GM18951 (cell line): ENCODE results near the gene DDX46.
"Not testable (repeated sequence)": the region's sequence is repeated elsewhere in the genome, so short reads cannot be mapped to it uniquely, and the experiment has no call there.

Experiments used
- POLR2A ChIP-seq: IDR thresholded peaks from 4 replicates; pipeline ENCODE4 v1.6.1; 2011; ENCODE audit warnings: mild to moderate bottlenecking; ENCODE audit not compliant: insufficient read length, insufficient read depth; ENCODE audit errors: extremely low read depth
- in situ Hi-C: fragments of 300-500 bp; cut with MboI; formaldehyde crosslinking; loops from one replicate; pipeline ENCODE4 v1.12.0; 2022; ENCODE audit warnings: low sequenced_read_pairs, mixed read lengths, inconsistent platforms; ENCODE audit not compliant: unreplicated experiment

The DDX46 gene

GRCh38 chr5:134840811-134841210 lies 82.2 kb downstream of the DDX46 start:
- no peak for TF ChIP-seq POLR2A
- in situ Hi-C loops, result no loop called here

DNA sequence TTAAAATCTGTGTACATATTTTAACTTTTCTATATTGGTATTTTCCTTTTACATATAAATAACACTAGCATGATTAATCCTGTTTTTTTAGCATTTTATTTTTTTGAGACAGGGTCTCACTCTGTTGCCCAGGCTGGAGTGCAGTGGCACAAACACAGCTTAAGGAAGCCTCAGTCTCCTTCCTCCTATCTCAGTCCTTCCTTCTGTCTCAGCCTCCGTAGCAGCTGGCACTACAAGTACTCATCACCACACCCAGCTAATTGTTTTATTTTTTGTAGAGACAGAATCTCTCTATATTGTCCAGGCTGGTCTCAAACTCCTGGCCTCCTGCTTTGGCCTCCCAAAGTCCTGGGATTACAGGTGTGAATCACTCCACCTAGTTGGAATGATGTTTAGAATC lies 85.7 kb downstream of the DDX46 start:
- in situ Hi-C loops, result no loop called here
- no peak for TF ChIP-seq POLR2A

DNA sequence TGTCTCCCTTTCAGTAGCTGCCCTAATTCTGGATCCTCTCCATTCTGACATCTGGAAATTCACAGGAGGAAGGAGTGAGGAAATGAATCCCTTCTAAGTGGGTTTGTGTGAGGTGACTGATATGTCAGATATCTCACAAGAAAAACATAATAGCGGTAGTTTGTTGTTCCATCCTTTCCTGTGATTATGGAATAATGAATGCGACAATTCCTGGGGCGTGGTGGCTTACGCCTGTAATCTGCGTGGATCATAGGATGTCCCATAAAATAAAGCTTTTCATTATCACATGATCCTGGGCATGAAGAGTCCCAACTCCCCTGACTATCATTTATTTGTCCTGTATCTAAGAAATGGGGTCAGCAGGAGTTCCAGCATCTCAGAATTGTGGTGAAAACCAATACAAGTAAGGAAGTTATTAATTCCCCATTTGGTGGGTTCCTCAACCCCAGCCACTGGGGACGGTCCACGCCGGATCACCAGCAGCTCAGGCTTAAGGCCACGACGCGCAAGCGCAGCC lies 86.8 kb downstream of the DDX46 start:
- in situ Hi-C loops, result no loop called here
- no peak for TF ChIP-seq POLR2A

GRCh38 chr5:134845852-134846640 lies 87.5 kb downstream of the DDX46 start, which contains the start of gene C5orf24:
C5orf24 (plus strand) TSS chr5:134845968; CDS start chr5:134854901, 8,933 bp downstream.
- in situ Hi-C loops, result no loop called here
- peak; percentile 99 for TF ChIP-seq POLR2A

DNA sequence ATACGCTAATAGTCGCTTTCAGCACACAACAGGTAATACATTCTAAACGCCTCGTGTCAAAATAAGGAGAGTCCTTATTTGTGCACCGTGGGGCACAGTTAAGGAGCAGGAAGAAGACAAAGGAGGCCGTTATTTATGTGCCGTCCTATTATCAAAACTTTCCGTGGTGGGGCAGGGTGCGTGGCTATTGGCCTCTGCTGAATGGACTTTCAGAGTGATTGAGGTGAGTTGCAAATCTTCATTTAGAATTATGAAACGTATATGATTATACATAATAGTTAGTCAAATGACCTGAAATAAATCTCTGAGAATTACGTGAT lies 88.0 kb downstream of the DDX46 start:
- in situ Hi-C loops, result no loop called here
- TF ChIP-seq POLR2A, result no peak

- in situ Hi-C loops, result not testable (repeated sequence)
Observed at GRCh38 chr5:134849434-134849933, 90.9 kb downstream of the DDX46 start.

GRCh38 chr5:134851307-134851923 lies 92.8 kb downstream of the DDX46 start:
- in situ Hi-C loops, result no loop called here
- no peak for TF ChIP-seq POLR2A

DNA sequence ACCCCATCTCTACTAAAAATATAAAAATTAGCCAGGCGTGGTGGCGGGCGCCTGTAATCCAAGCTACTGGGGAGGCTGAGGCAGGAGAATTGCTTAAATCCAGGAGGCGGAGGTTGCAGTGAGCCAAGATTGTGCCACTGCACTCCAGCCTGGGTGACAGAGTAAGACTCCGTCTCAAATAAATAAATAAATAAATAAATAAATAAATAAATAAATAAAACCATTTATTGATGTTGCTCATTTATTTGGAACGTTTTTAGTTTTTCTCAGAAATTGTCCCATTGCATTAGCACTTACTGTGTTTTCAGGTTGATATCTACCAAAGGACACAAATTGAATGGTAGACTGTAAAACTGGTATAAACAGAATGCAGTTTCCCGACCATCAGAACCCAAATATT lies 97.9 kb downstream of the DDX46 start:
- in situ Hi-C loops, result not testable (repeated sequence)

- in situ Hi-C loops, result no loop called here
- no peak for TF ChIP-seq POLR2A
Observed at GRCh38 chr5:134857401-134857800, 98.8 kb downstream of the DDX46 start.

DNA sequence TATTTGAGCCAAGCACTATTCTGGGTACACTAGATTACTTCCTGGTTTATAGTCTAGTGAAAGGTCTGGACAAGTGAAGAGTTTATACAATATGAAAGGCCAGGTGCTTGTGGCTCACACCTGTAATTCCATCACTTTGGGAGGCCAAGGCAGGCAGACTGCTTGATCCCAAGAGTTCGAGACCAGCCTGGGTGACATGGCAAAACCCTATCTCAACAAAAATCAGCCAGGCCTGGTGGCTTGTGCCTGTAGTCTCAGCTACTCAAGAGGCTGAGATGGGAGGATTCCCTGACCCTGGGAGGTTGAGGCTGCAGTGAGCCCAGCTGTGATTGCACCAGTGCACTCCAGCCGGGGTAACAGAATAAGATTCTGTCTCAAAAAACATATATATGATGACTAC lies 106.1 kb downstream of the DDX46 start:
- in situ Hi-C loops, result no loop called here
- no peak for TF ChIP-seq POLR2A

DNA sequence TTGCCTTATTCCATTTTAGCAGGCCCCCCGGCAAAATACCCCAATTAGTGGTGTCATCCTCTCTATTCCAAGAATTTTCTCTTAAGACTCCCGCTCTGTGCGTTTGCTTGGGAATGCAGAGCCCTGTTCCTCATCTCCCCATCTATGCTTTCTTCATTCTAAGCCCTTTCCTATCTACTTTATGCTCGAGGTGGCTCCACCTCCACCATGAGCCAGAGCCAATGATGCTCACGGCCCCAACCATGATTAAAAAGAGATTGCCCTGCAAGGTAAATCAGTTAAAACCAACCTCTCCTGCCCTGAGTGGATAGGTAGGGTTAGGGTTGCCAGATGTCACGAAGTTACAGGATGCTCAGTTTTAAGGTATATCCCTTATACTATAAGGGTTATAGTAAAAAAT lies 114.9 kb downstream of the DDX46 start:
- no peak for TF ChIP-seq POLR2A
- in situ Hi-C loops, result no loop called here

GRCh38 chr5:134873987-134874830 lies 115.6 kb downstream of the DDX46 start, which contains the start of gene TXNDC15:
TXNDC15 (plus strand) TSS chr5:134874371; CDS start chr5:134874428, 57 bp downstream.
- peak; percentile 94 for TF ChIP-seq POLR2A
- in situ Hi-C loops, result no loop called here
